ENCODE measurements around the gene RBP2. TPM values are rescaled to one million over a fixed set of nuclear protein-coding genes. Genes with fewer than 3 reads are reported as not detected.

The RBP2 gene
- total and polyA plus RNA-seq, 10 of the 15 experiments (the other 5 are each of a cell fraction or from before 2014, with no cell fraction given) = not detected

DNA sequence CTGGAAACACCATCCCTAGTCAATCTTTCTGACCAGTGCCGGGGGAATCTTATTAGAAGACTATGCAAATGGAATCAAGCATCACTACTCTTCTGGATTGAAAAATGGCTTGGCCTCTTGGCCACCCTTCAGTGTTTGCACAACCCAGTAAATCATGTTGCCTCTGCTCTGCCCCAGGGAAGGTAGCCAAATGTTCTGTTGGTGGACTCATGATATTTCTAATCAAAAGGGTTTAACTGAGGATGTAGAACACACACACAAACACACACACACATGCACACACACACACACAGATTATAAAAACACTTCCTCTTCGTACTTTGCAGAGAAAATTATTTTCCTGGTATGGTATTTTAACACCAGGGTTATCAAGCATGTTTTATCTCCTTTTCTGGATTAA is 7.9 kb downstream of the RBP2 start (continued):
- TF ChIP-seq, protein P1, sequence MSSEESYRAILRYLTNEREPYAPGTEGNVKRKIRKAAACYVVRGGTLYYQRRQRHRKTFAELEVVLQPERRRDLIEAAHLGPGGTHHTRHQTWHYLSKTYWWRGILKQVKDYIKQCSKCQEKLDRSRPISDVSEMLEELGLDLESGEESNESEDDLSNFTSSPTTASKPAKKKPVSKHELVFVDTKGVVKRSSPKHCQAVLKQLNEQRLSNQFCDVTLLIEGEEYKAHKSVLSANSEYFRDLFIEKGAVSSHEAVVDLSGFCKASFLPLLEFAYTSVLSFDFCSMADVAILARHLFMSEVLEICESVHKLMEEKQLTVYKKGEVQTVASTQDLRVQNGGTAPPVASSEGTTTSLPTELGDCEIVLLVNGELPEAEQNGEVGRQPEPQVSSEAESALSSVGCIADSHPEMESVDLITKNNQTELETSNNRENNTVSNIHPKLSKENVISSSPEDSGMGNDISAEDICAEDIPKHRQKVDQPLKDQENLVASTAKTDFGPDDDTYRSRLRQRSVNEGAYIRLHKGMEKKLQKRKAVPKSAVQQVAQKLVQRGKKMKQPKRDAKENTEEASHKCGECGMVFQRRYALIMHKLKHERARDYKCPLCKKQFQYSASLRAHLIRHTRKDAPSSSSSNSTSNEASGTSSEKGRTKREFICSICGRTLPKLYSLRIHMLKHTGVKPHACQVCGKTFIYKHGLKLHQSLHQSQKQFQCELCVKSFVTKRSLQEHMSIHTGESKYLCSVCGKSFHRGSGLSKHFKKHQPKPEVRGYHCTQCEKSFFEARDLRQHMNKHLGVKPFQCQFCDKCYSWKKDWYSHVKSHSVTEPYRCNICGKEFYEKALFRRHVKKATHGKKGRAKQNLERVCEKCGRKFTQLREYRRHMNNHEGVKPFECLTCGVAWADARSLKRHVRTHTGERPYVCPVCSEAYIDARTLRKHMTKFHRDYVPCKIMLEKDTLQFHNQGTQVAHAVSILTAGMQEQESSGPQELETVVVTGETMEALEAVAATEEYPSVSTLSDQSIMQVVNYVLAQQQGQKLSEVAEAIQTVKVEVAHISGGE (CRISPR knock-in tag; IDR thresholded peaks at IDR 0.05) = no peak
- TF ChIP-seq HDAC6 (IDR thresholded peaks at IDR 0.05; ENCODE audit: unreplicated experiment) = no peak
- TF ChIP-seq NR2F1 (conservative IDR thresholded peaks at IDR 0.05) = no peak
- no peak for TF ChIP-seq SRF (IDR thresholded peaks at IDR 0.05; ENCODE audit: low read depth in 2 of 2, low read length in 2 of 2)
- no peak for TF ChIP-seq RAD51 (IDR thresholded peaks at IDR 0.05)
- no peak for TF ChIP-seq ZZZ3 (IDR thresholded peaks at IDR 0.05; ENCODE audit: control insufficient read depth, insufficient read length, low read depth)
- TF ChIP-seq RBBP5 (conservative IDR thresholded peaks at IDR 0.05) = no peak

DNA sequence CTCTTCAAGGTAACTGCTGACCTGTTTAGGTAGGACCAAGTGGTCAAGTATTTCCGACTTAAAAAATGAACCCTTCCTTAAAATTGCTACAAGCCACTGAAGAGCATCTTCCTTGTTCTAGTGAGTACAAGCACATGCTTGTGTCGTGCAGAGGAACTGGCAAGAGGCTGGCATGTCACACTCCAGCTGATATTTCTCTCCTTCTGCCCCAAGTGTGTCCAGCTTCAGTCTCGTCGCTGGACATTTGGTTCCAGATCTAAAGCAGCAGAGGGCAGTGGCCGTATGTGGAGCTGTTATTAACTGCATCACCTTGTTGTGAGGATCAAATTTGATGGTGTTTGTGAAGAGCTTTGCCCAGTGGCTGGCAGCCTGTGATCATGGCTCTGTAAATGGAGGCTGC is 10.0 kb downstream of the RBP2 start:
- intact Hi-C loops (cut with micrococcal nuclease; ENCODE audit: unreplicated experiment) = no loop called here
- H3K27ac ChIP-seq (ENCODE audit: control insufficient read depth, insufficient read depth) = no peak overlapping the region
- H2AFZ ChIP-seq (ENCODE audit: control insufficient read depth, low read depth, low read length) = no peak overlapping the region
- no peaks in the 10 kb centered on the region for H3K27me3 ChIP-seq (replicated peaks in 1 of 2; ENCODE audit: control insufficient read depth in 2 of 2, insufficient read depth in 2 of 2, low read length in 1 of 2)
- no TSS peak for BruUV-seq (replicated peaks)
- H3K9me3 ChIP-seq (replicated peaks; ENCODE audit: control insufficient read depth, insufficient read depth, low read length) = no peaks in the 10 kb centered on the region
- H3K4me2 ChIP-seq (ENCODE audit: control insufficient read depth, insufficient read depth) = no peak overlapping the region
- no peaks in the 10 kb centered on the region for H3K4me1 ChIP-seq (ENCODE audit: control insufficient read depth, insufficient read depth, low read length)
- DNase-seq (ENCODE audit: low read depth, low spot score) = no peak
- ATAC-seq = no peak
- H4K20me1 ChIP-seq (ENCODE audit: control insufficient read depth, insufficient read depth) = no peaks in the 10 kb centered on the region; the same call in 1 of the 2 replicates
- POLR2A ChIA-PET = no interaction called here
- 35% methylated on average over 5 of the region's 5 CpGs for WGBS (ENCODE audit: insufficient coverage, insufficient replicate concordance, low lambda C conversion rate, missing lambda C conversion rate)
- TF ChIP-seq ESRRA (IDR thresholded peaks at IDR 0.05; ENCODE audit: low read length) = no peak
- no peak for TF ChIP-seq FOXK2 (IDR thresholded peaks at IDR 0.05)
- TF ChIP-seq, protein P2, sequence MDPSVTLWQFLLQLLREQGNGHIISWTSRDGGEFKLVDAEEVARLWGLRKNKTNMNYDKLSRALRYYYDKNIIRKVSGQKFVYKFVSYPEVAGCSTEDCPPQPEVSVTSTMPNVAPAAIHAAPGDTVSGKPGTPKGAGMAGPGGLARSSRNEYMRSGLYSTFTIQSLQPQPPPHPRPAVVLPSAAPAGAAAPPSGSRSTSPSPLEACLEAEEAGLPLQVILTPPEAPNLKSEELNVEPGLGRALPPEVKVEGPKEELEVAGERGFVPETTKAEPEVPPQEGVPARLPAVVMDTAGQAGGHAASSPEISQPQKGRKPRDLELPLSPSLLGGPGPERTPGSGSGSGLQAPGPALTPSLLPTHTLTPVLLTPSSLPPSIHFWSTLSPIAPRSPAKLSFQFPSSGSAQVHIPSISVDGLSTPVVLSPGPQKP (IDR thresholded peaks at IDR 0.05; ENCODE audit: low read depth, low read length) = no peak
- TF ChIP-seq POLR2A (IDR thresholded peaks at IDR 0.05; ENCODE audit: low read depth, low read length) = no peak
- TF ChIP-seq ETV6 (conservative IDR thresholded peaks at IDR 0.05 in 1 of 2, IDR thresholded peaks at IDR 0.05 in 1 of 2; ENCODE audit: borderline replicate concordance in 1 of 2, low read depth in 1 of 2) = no peak
- TF ChIP-seq DPF2 (IDR thresholded peaks at IDR 0.05) = no peak
- no peak for TF ChIP-seq SMC3 (IDR thresholded peaks at IDR 0.05; ENCODE audit: borderline replicate concordance, low read length)
- no peak for TF ChIP-seq MTA2 (IDR thresholded peaks at IDR 0.05; ENCODE audit: low read depth)
- TF ChIP-seq, protein P3, sequence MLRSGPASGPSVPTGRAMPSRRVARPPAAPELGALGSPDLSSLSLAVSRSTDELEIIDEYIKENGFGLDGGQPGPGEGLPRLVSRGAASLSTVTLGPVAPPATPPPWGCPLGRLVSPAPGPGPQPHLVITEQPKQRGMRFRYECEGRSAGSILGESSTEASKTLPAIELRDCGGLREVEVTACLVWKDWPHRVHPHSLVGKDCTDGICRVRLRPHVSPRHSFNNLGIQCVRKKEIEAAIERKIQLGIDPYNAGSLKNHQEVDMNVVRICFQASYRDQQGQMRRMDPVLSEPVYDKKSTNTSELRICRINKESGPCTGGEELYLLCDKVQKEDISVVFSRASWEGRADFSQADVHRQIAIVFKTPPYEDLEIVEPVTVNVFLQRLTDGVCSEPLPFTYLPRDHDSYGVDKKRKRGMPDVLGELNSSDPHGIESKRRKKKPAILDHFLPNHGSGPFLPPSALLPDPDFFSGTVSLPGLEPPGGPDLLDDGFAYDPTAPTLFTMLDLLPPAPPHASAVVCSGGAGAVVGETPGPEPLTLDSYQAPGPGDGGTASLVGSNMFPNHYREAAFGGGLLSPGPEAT (IDR thresholded peaks at IDR 0.05; ENCODE audit: low read depth) = no peak
- in situ Hi-C loops (cut with MboI) = no loop called here
- H3K4me3 ChIP-seq = no peak overlapping the region
- H3K79me2 ChIP-seq (ENCODE audit: control insufficient read depth, insufficient read depth, low read length) = no peaks in the 10 kb centered on the region
- RAD21 ChIA-PET (ENCODE audit: unreplicated experiment) = no interaction called here
- H3K36me3 ChIP-seq (ENCODE audit: control insufficient read depth in 2 of 2, insufficient read depth in 2 of 2, low read length in 1 of 2) = no peaks in the 10 kb centered on the region
- CTCF ChIA-PET = no interaction called here
- SMC1A ChIA-PET (ENCODE audit: uncharacterized antibody, unreplicated experiment) = no interaction called here
- no peak for FAIRE-seq
- H3K9ac ChIP-seq (ENCODE audit: control insufficient read depth, insufficient read depth, low read length) = no peak overlapping the region

All from GM12878 (cell line).